GM18520 (cell line): ENCODE results near the gene DIAPH3.

ENCODE experiments used
- ATAC-seq: cut with Tn5 transposase; IDR thresholded peaks from one replicate; pipeline ENCODE4 v1.9.1; 2021; ENCODE audit not compliant: unreplicated experiment

The DIAPH3 gene

DNA sequence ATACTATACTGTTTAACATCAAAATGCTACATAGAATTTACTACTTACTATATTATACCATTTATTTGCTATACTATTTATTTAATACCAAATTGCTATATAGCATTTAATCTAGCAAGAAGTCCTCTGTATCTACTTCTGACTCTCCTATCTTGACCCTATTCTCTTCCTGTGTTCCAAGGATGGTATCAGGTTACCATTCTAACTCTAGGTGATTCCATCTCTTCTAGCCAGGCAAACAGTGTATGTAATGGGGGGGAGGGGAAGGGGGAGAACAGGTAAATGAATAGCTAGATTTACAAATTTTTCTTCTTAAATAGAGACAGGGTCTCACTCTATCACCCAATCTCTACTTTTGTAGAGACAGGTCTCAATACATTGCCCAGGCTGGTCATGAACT, 200.3 kb downstream of the DIAPH3 start:
- ATAC-seq: no peak

DNA sequence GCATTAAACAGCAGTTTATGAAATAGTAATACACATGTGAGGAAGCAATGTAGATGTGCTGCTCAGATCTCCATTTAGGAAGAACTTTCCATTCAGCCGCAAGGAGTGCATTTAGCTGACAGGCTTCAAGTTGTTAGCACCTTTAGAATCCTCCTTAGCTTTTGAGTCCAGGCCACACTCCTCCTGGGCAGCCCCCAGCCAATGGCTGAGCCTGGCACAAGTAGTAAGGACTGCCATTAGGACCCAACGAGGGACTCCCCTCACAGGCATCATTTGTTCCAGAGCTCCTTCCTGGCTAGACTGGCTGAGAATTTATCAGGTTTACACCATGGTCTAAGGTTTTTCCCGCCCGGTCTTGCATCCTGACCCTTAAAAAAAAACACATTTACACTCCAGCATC, 201.4 kb downstream of the DIAPH3 start:
- no peak for ATAC-seq

GRCh38 chr13:59960683-59961082, 203.0 kb downstream of the DIAPH3 start:
- ATAC-seq: no peak

DNA sequence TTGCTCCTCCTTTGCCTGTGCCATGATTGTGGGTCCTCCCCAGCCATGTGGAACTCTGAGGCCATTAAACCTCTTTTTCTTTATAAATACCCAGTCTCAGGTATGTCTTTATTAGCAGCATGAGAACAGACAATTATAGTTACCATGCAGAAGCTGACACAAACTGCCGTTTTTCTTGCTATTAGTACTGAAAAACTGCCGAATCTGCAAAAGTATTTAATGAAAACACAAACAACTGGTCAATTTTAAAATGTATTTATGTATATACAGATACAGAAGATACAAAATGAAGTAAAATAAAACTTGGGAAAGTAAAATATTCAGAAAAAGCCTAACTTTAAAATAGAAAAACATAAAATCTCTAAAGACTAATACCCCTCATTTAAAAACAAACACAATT, 206.3 kb downstream of the DIAPH3 start:
- ATAC-seq: no peak

DNA sequence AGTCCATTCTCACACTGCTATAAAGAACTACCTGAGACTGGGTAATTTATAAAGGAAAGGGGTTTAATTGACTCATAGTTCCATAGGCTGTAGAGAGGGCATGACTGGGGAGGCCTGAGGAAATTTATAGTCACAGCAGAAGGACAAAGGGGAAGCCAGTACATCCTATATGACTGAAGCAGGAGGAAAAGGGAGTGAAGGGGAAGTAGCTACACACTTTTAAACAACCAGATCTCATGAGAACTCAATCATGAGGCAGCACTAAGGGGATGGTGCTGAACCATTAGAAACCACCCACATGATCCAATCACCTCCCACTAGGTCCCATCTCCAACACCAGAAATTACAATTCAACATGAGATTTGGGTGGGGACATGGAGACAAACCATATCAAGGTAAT, 209.1 kb downstream of the DIAPH3 start:
- no peak for ATAC-seq

DNA sequence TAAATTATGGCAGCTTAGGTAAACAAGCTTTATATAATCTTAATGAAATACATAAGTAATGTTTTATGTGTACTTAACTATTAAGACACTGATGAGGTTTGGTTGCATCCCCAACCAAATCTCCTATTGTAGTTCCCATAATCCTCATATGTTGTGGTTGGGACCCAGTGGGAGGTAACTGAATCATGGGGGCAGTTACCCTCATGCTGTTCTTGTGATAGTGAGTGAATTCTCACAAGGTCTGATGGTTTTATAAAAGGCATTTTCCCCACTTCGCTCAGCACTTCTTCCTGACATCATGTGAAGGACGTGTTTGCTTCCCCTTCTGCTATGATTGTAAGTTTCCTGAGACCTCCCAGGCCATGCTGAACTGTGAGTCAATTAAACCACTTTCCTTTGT, 212.7 kb downstream of the DIAPH3 start:
- ATAC-seq: no peak

DNA sequence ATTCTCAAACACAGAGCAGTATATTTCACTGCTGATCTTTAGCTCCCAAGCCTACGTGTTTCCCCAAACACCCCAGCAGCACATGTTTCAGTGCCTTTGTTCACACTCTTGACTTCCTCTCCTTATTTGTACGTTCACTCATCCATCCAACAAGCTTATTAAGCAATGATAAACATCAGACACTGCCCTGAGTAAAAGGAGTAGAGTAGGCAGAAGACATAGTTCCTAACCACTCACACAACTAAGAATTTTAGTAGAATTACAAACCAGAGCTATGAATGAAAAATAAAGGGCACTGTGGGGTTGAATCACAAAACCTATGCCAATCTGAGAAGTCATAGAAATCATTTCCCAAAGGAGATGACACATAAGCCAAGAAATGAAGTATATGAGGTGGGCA, 213.5 kb downstream of the DIAPH3 start:
- no peak for ATAC-seq

DNA sequence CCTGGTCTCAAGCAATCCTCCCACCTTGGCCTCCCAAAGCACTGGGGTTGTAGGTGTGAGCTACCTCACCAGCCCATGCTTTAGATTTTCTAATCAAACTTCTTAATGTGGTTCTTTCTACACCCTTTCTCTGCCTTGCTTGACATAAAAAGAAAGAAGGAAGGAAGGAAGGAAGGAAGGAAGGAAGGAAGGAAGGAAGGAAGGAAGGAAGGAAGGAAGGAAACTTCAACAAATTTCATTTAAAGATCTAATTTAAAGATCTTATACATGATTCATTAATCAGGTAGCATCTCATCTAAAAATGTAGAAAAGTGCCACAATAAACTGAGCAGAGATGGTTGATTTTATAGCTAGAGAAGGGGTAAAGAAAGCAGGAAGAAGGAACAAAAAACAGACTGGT, 215.0 kb downstream of the DIAPH3 start:
- no peak for ATAC-seq

DNA sequence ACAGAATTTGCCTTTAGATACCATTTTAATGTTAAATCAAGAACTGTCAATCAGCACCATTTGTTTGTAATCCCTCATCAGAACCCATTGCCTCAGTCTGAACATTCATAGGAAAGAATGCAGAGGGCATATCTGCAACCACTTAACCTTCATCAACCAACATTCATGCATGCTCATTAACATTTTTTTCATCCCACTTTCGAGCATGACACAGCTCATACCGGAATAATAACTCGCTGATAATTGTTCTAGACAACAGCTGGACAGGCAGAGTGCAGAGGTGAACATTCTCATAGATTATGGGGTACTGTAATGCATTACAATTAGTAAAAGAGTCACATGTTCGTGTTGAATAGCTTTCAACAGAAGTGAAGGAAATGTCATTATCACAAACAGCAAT, 216.8 kb downstream of the DIAPH3 start:
- no peak for ATAC-seq

GRCh38 chr13:59931621-59932020, 232.1 kb downstream of the DIAPH3 start:
- ATAC-seq: no peak

DNA sequence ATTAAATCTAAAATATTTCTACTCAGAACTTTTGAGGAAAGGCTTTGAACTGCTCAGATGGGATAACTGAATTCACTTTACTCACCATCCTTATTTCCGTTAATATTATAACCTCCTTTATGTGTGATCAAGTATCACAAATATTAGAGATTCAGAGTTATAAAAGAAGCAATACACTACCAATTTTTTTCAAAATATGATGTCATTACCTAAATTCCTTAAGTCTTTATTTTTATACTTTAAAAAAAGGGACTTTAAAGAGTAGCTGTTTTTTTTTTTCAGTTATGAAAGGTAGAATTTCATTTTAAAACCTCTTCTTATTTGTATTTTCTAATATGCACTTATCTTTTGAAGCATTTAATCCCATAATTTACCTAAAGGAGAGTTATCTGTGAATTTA, 239.5 kb downstream of the DIAPH3 start:
- ATAC-seq: no peak

DNA sequence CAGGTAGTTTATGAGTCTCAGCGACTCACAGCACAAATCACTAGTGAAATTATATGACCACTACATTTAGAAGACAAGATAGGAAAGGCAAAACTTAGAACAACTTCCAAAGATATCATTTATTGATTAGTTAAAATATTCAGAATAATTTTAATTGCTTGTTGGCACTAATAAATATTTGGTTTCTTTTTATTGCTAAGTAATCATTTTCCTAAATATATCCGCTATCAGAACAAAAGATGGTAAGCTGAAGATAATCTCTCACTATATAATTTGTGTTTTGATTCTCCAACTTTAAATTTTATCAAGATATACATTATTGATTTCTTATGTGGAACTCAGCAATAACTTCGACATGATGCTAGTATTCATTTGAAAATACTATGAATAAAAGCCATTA, 248.5 kb downstream of the DIAPH3 start:
- ATAC-seq: no peak

GRCh38 chr13:59914556-59914955, 249.2 kb downstream of the DIAPH3 start:
- no peak for ATAC-seq

GRCh38 chr13:59906413-59907049, 257.2 kb downstream of the DIAPH3 start:
- ATAC-seq: no peak

GRCh38 chr13:59901191-59901590, 262.5 kb downstream of the DIAPH3 start:
- ATAC-seq: no peak

GRCh38 chr13:59898066-59898465, 265.7 kb downstream of the DIAPH3 start:
- no peak for ATAC-seq

DNA sequence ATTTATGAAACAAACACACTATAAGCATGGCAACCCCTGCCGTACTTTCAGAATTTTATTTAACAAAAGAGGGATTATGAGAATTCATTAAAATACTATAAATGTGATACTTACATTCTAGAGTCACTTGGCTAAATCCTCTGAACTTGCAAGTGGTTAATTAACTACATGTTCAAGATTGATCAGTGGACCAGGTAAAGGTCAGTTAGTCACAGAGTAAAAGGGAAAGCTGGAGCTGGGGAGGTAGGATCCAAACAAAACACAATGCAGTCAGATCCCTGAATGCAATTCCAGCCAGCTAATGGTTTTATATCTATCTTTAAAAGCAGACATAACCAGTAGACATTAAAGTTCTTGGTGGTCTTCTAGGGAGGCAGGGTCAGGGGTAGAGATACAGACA, 270.5 kb downstream of the DIAPH3 start:
- no peak for ATAC-seq

GRCh38 chr13:59891053-59891452, 272.7 kb downstream of the DIAPH3 start:
- no peak for ATAC-seq

DNA sequence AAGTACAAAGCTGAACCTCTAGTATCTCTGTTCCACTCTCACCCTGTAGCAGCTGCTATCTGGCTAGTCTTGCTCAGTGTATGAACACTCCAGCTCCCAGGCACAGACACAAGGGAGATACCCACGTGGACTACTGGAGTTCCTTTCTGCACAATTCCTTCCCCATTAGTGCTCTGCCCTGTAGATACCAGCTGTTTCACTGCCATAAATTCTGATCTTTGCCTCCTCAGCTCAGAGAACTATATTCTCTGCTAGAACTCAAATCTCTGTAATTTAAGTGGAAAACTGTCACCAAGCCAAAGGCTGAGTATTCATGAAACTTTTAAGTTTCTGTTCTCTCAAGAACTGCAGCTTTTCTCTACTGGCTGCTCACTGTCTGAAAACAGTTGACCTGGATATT, 273.7 kb downstream of the DIAPH3 start:
- no peak for ATAC-seq

DNA sequence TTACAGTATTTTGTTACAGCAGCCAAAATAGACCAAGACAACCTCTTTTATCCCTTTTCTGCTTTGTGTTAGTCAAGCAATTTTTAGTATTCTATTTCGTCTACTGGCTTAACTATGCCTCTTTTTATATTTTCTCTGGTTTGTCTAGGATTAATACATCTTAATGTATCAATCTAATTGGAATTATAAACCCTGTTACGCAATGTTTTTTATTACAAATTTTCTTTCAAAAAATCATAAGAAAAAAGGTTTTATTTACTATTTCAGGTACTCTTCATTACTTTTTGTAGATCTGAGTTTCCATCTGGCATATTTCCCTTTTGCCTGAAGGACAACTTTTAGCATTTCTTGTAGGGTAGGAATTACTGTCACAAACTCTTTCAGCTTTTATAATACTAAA, 275.3 kb downstream of the DIAPH3 start:
- no peak for ATAC-seq

DNA sequence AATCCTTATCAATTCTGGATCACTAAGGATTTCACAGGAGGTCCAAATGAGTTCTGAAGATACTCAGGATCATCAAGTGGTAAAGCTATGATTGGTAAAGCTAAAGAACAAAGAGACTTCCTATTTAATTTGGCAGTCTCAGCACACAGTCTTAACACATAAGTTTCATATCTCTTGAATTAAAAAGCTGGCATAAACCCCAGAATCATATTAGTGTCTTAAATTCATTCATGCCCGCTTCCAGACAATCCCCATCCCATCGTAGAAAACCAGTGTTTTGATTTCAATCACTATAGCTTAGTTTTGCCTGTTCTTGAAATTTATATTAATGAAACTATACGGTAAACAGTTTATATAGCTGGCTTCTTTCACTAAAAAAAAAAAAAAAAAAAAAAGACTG, 278.7 kb downstream of the DIAPH3 start:
- ATAC-seq: no peak

GRCh38 chr13:59883885-59884284, 279.8 kb downstream of the DIAPH3 start:
- no peak for ATAC-seq

- ATAC-seq: no peak
Observed at GRCh38 chr13:59880468-59880867, 283.3 kb downstream of the DIAPH3 start.

GRCh38 chr13:59879281-59879680, 284.4 kb downstream of the DIAPH3 start:
- ATAC-seq: no peak
